MCF 10A (cell line): ENCODE measurements around the gene ABHD17B. TPM values are rescaled to one million over a fixed set of nuclear protein-coding genes. Genes with fewer than 3 reads are reported as not detected.
A peak's percentile ranks its signal among the peaks of the same experiment; 100 is the strongest.

Source experiments
- BruUV-seq: library from RNA; stranded (reverse); fragments of 400-500 nt; replicated peaks from 2 replicates; lab custom pipeline; 2021; lab: Mats Ljungman, UMichigan
- CTCF ChIA-PET: fragments of 300-600 bp; sonication (Branson Sonifier 250); formaldehyde crosslinking; extraction: SDS; loops from one replicate; lab custom pipeline; 2021; ENCODE audit warnings: antibody characterized with exemption, inconsistent platforms; lab: Yijun Ruan, JAX
- POLR2A ChIA-PET: fragments of 300-600, 350-650 bp; sonication (Branson Sonifier 250); formaldehyde crosslinking; extraction: SDS; loops from one replicate; lab custom pipeline; 2020; ENCODE audit warnings: antibody characterized with exemption, inconsistent platforms; lab: Yijun Ruan, JAX
- DNase-seq: peaks from one replicate; pipeline ENCODE4 v3.0.0-alpha.2; 2018; ENCODE audit not compliant: unreplicated experiment
- H3K27ac Mint-ChIP-seq: one replicate; pipeline ENCODE4 v1.8.0; 2022; ENCODE audit warnings: mild to moderate bottlenecking, low read depth, mixed read lengths; ENCODE audit not compliant: unreplicated experiment
- H3K27me3 Mint-ChIP-seq: one replicate; pipeline ENCODE4 v1.8.0; 2022; ENCODE audit warnings: mixed read lengths; ENCODE audit not compliant: insufficient read depth, unreplicated experiment
- H3K36me3 Mint-ChIP-seq: one replicate; pipeline ENCODE4 v1.8.0; 2022; ENCODE audit warnings: mild to moderate bottlenecking, moderate library complexity, mixed read lengths; ENCODE audit not compliant: insufficient read depth, unreplicated experiment
- H3K4me1 Mint-ChIP-seq: one replicate; pipeline ENCODE4 v1.8.0; 2022; ENCODE audit warnings: mixed read lengths; ENCODE audit not compliant: insufficient read depth, unreplicated experiment
- H3K4me3 Mint-ChIP-seq: one replicate; pipeline ENCODE4 v1.8.0; 2022; ENCODE audit warnings: mild to moderate bottlenecking, moderate library complexity, mixed read lengths; ENCODE audit not compliant: unreplicated experiment
- H3K9me3 Mint-ChIP-seq: one replicate; pipeline ENCODE4 v1.8.0; 2022; ENCODE audit warnings: mixed read lengths; ENCODE audit not compliant: unreplicated experiment
- CTCF ChIP-seq: fragments of 200-600 bp; IDR thresholded peaks from one replicate; pipeline ENCODE4 v1.8.0; 2022; ENCODE audit warnings: antibody characterized with exemption, mild to moderate bottlenecking; ENCODE audit not compliant: unreplicated experiment
- intact Hi-C: fragments of 100-400 bp; cut with micrococcal nuclease; formaldehyde crosslinking; loops from 2 replicates; pipeline ENCODE4 v1.14.1; 2022
- total RNA-seq: library from RNA; stranded (reverse); gene quantifications from 2 replicates; pipeline ENCODE4 v1.2.3, GENCODE V29; 2022

Gene ABHD17B
- total RNA-seq, 1 experiment from 2014 or later: 10.5 TPM

GRCh38 chr9:71936066-71936465, 25.1 kb upstream of the ABHD17B start:
- peak overlapping the region; percentile 41 for H3K27ac Mint-ChIP-seq
- H3K27me3 Mint-ChIP-seq: no peaks in the 10 kb centered on the region
- peaks cover 22% of the 10 kb centered on the region for H3K4me1 Mint-ChIP-seq
- H3K36me3 Mint-ChIP-seq: peaks cover 6% of the 10 kb centered on the region
- intact Hi-C loops: no loop called here
- no peak overlapping the region for H3K4me3 Mint-ChIP-seq
- no peak for TF ChIP-seq CTCF
- H3K9me3 Mint-ChIP-seq: no peaks in the 10 kb centered on the region
- CTCF ChIA-PET: interaction anchor here (0.6 to 1.5 kb wide), 4 partner anchors 21 to 345 kb away, joined by 3 read pairs; no protein-coding TSS in a partner anchor
- POLR2A ChIA-PET: interaction anchor here (0.6 to 6.7 kb wide), 8 partner anchors 8 to 1062 kb away, joined by 3 to 79 read pairs (median 4); partner anchors contain the start of genes ABHD17B and C9orf85
- no peak for DNase-seq
- no TSS peak for BruUV-seq

GRCh38 chr9:71931166-71931565, 20.2 kb upstream of the ABHD17B start:
- ChIA-PET POLR2A (interaction anchor here (1.2 to 10.2 kb wide), 3 partner anchors 18 to 32 kb away, joined by 3 to 78 read pairs (median 4); partner anchors contain the start of genes ABHD17B and C9orf85), CTCF (interaction anchor here (0.6 to 1.6 kb wide), 3 partner anchors 10 to 214 kb away, joined by 3 to 6 read pairs (median 4); no protein-coding TSS in a partner anchor)
- intact Hi-C loops: no loop called here
- no peaks in the 10 kb centered on the region for H3K27me3 Mint-ChIP-seq
- no peak overlapping the region for H3K27ac Mint-ChIP-seq
- no TSS peak for BruUV-seq
- no peaks in the 10 kb centered on the region for H3K9me3 Mint-ChIP-seq
- H3K4me3 Mint-ChIP-seq: no peak overlapping the region
- H3K4me1 Mint-ChIP-seq: peaks cover 26% of the 10 kb centered on the region
- no peak for TF ChIP-seq CTCF
- DNase-seq: no peak
- peaks cover 19% of the 10 kb centered on the region for H3K36me3 Mint-ChIP-seq

GRCh38 chr9:71929791-71930440, 18.9 kb upstream of the ABHD17B start:
- DNase-seq: no peak
- peaks cover 16% of the 10 kb centered on the region for H3K4me1 Mint-ChIP-seq
- CTCF ChIA-PET: interaction anchor here (1.2 to 1.3 kb wide), 2 partner anchors 19 to 34 kb away, joined by 4 read pairs; no protein-coding TSS in a partner anchor
- no peak overlapping the region for H3K27ac Mint-ChIP-seq
- peaks cover 19% of the 10 kb centered on the region for H3K36me3 Mint-ChIP-seq
- BruUV-seq: no TSS peak
- POLR2A ChIA-PET: interaction anchor here (1.3 to 10.2 kb wide), 2 partner anchors 17 to 21 kb away, joined by 4 to 78 read pairs; partner anchors contain the start of genes ABHD17B and C9orf85
- TF ChIP-seq CTCF: no peak
- no peak overlapping the region for H3K4me3 Mint-ChIP-seq
- no peaks in the 10 kb centered on the region for H3K9me3 Mint-ChIP-seq
- intact Hi-C loops: no loop called here
- no peaks in the 10 kb centered on the region for H3K27me3 Mint-ChIP-seq

- no peak overlapping the region for H3K4me3 Mint-ChIP-seq
- BruUV-seq: no TSS peak
- H3K36me3 Mint-ChIP-seq: peaks cover 19% of the 10 kb centered on the region
- peaks cover 16% of the 10 kb centered on the region for H3K4me1 Mint-ChIP-seq
- H3K27me3 Mint-ChIP-seq: no peaks in the 10 kb centered on the region
- ChIA-PET POLR2A (interaction anchor here (10.2 kb wide), 1 partner anchor 16 kb away, joined by 78 read pairs; the partner anchor contains the start of genes ABHD17B and C9orf85), CTCF (no interaction called here)
- H3K9me3 Mint-ChIP-seq: no peaks in the 10 kb centered on the region
- peak overlapping the region; percentile 35 for H3K27ac Mint-ChIP-seq
- TF ChIP-seq CTCF: no peak
- peak; percentile 26 for DNase-seq
- intact Hi-C loops: no loop called here
These were observed 18.2 kb upstream of the ABHD17B start for GRCh38 chr9:71929223-71929622.
